ENCODE measurements around the gene CASP2. TPM values are rescaled to one million over a fixed set of nuclear protein-coding genes. Genes with fewer than 3 reads are reported as not detected.

The CASP2 gene
- total RNA-seq, 4 donors from 2014 or later, result 18.4 to 25.2 (median 21.3) TPM

GRCh38 chr7:143281529-143281928 is 6.6 kb upstream of the CASP2 start:
- TF ChIP-seq EP300 (IDR thresholded peaks at IDR 0.05) (no peak), CTCF (IDR thresholded peaks at IDR 0.05) (no peak)
- Histone ChIP-seq H3K27me3 (no peaks in the 10 kb centered on the region), H3K4me3 (no peak overlapping the region), H3K36me3 (no peaks in the 10 kb centered on the region), H3K4me1 (peaks cover 0 to 67% (median 26%) of the 10 kb centered on the region in 4 donors), H3K27ac (peak overlapping the region in 3 of 4 donors; percentile 31 to 94 (median 89)), H3K9me3 (no peaks in the 10 kb centered on the region)
- WGBS, 2 donors, result 74 to 76% methylated on average over 2 of the region's 2 CpGs
- no peak for DNase-seq (ENCODE audit: low spot score in 2 of 2)

GRCh38 chr7:143282124-143282523 is 6.0 kb upstream of the CASP2 start:
- Histone ChIP-seq H3K27me3 (no peaks in the 10 kb centered on the region), H3K36me3 (no peaks in the 10 kb centered on the region), H3K4me3 (no peak overlapping the region), H3K4me1 (peaks cover 0 to 72% (median 26%) of the 10 kb centered on the region in 4 donors), H3K9me3 (no peaks in the 10 kb centered on the region), H3K27ac (peak overlapping the region in 2 of 4 donors; percentile 89 to 94)
- WGBS, 2 donors, result 91 to 98% methylated on average over 8 of the region's 8 CpGs
- no peak for TF ChIP-seq EP300 (IDR thresholded peaks at IDR 0.05)
- TF ChIP-seq CTCF (IDR thresholded peaks at IDR 0.05), result no peak
- no peak for TF ChIP-seq POLR2A (IDR thresholded peaks at IDR 0.05)
- no peak for DNase-seq (ENCODE audit: low spot score in 2 of 2)

GRCh38 chr7:143283381-143283780 is 4.8 kb upstream of the CASP2 start:
- TF ChIP-seq EP300 (IDR thresholded peaks at IDR 0.05), result no peak
- no peak for TF ChIP-seq CTCF (IDR thresholded peaks at IDR 0.05)
- TF ChIP-seq POLR2A (IDR thresholded peaks at IDR 0.05), result no peak
- no peak for DNase-seq (ENCODE audit: low spot score in 2 of 2)
- Histone ChIP-seq H3K36me3 (no peaks in the 10 kb centered on the region), H3K4me3 (no peak overlapping the region), H3K27me3 (no peaks in the 10 kb centered on the region), H3K27ac (peak overlapping the region in 3 of 4 donors; percentile 67 to 95 (median 90)), H3K4me1 (peaks cover 0 to 80% (median 30%) of the 10 kb centered on the region in 4 donors), H3K9me3 (no peaks in the 10 kb centered on the region)
- 75 to 87% methylated on average over 4 of the region's 4 CpGs for WGBS, 2 donors

- H3K36me3 ChIP-seq, result no peaks in the 10 kb centered on the region
- no peak for TF ChIP-seq CTCF (IDR thresholded peaks at IDR 0.05)
- TF ChIP-seq POLR2A (IDR thresholded peaks at IDR 0.05), result peak in 1 of 2 donors; percentile 27
- H3K27ac ChIP-seq, result peak within 1 kb of the TSS; percentile 32 to 95 (median 78)
- peaks cover 0 to 72% (median 31%) of the 10 kb centered on the region in 4 donors for H3K4me1 ChIP-seq
- WGBS, 2 donors, result 60 to 72% methylated on average over 18 to 19 of the region's 19 CpGs
- H3K4me3 ChIP-seq, result peak within 1 kb of the TSS in 2 of 4 donors; percentile 16 to 20
- no peaks in the 10 kb centered on the region for H3K9me3 ChIP-seq
- DNase-seq (ENCODE audit: low spot score in 2 of 2), result no peak
- no peaks in the 10 kb centered on the region for H3K27me3 ChIP-seq
Measured at GRCh38 chr7:143284591-143285469, 3.3 kb upstream of the CASP2 start, which contains the start of gene TMEM139. Gene TMEM139 (plus strand): TSS chr7:143284958. CDS start chr7:143285958, 1,000 bp downstream.

- H3K27ac ChIP-seq, result peak overlapping the region; percentile 10 to 95 (median 78)
- WGBS, 2 donors, result 47 to 59% methylated on average over 3 of the region's 3 CpGs
- peak overlapping the region in 1 of 4 donors; percentile 20 for H3K4me3 ChIP-seq
Measured at GRCh38 chr7:143285470-143285778, 2.7 kb upstream of the CASP2 start.

More at GRCh38 chr7:143285470-143285778, 2.7 kb upstream of the CASP2 start:
- no peak for DNase-seq (ENCODE audit: low spot score in 2 of 2)
- Histone ChIP-seq H3K4me1 (peaks cover 0 to 72% (median 34%) of the 10 kb centered on the region in 4 donors), H3K36me3 (no peaks in the 10 kb centered on the region), H3K27me3 (no peaks in the 10 kb centered on the region), H3K9me3 (no peaks in the 10 kb centered on the region)
- TF ChIP-seq EP300 (IDR thresholded peaks at IDR 0.05), result no peak
- TF ChIP-seq POLR2A (IDR thresholded peaks at IDR 0.05), result no peak
- TF ChIP-seq CTCF (IDR thresholded peaks at IDR 0.05), result no peak

Measured in tibial nerve (tissue), 4 donors.